Gastrocnemius medialis (tissue), 4 donors: ENCODE results near the gene ZNF335. TPM values are rescaled to one million over a fixed set of nuclear protein-coding genes. Genes with fewer than 3 reads are reported as not detected.

ENCODE experiments used
- ATAC-seq, 2 donors: fragments of 150-250 bp; one replicate each; pipeline ENCODE4 v1.9.1; 2016
- DNase-seq, 2 donors: peaks; one replicate each; pipeline ENCODE4 v3.0.0-alpha.2; 2019
- H3K27ac ChIP-seq, 4 donors: fragments of 200-600 bp; sonication (generic); 1 replicate in 1 of 4; 2 replicates in 3 of 4; pipeline ENCODE4 v1.5.1; 2016 to 2018; ENCODE audit warnings: mild to moderate bottlenecking in 2 of 4, moderate library complexity in 1 of 4
- H3K27me3 ChIP-seq, 3 donors: fragments of 200-600 bp; sonication (generic) in 2 of 3; 1 replicate in 1 of 3; 2 replicates in 2 of 3; pipeline versions ENCODE4 v1.5.1 to v1.6.0; 2016 to 2019; ENCODE audit warnings: mild to moderate bottlenecking in 1 of 3, moderate library complexity in 1 of 3
- H3K36me3 ChIP-seq, 2 donors: fragments of 200-600 bp; sonication (generic) in 1 of 2; one replicate each; pipeline ENCODE4 v1.5.1; 2017 to 2018
- H3K4me1 ChIP-seq, 2 donors: fragments of 200-600 bp; sonication (generic) in 1 of 2; one replicate each; pipeline ENCODE4 v1.5.1; 2016 to 2017; ENCODE audit warnings: mild to moderate bottlenecking in 2 of 2
- H3K4me3 ChIP-seq, 4 donors: fragments of 200-600 bp; sonication (generic) in 3 of 4; 1 replicate in 1 of 4; 2 replicates in 3 of 4; pipeline ENCODE4 v1.5.1; 2016 to 2019; ENCODE audit warnings: mild to moderate bottlenecking in 2 of 4
- H3K9me3 ChIP-seq, 3 donors: fragments of 200-600 bp; sonication (generic) in 2 of 3; 1 replicate in 1 of 3; 2 replicates in 2 of 3; pipeline ENCODE4 v1.5.1; 2016 to 2019
- CTCF ChIP-seq, 5 experiments: fragments of 450-650 bp in 3 of 5; fragments of 200-600 bp in 2 of 5; sonication (generic) in 2 of 5; IDR thresholded peaks in 4 of 5; conservative IDR thresholded peaks in 1 of 5; 1 replicate in 4 of 5; 2 replicates in 1 of 5; pipeline ENCODE4 v1.5.1; 2016 to 2019; ENCODE audit warnings: antibody characterized with exemption in 5 of 5, mild to moderate bottlenecking in 3 of 5, moderate library complexity in 3 of 5
- POLR2A ChIP-seq, 2 donors: fragments of 450-650 bp; IDR thresholded peaks; one replicate each; pipeline ENCODE4 v1.6.1; 2017; ENCODE audit warnings: antibody characterized with exemption in 2 of 2, mild to moderate bottlenecking in 2 of 2, moderate library complexity in 2 of 2
- in situ Hi-C, 4 donors: fragments of 200-750 bp; cut with MboI; loops; one replicate each; pipeline versions ENCODE4 v1.15.0 to v1.8.0; 2017; ENCODE audit warnings: low sequenced_read_pairs in 4 of 4
- intact Hi-C: fragments of 100-400 bp; cut with DNase I; formaldehyde crosslinking; loops from one replicate; pipeline ENCODE4 v1.15.1; 2023; ENCODE audit warnings: low total_unique reads
- total RNA-seq, 4 donors: library from RNA; depleted of rRNA; stranded (reverse); fragments of >200 nt; gene quantifications; one replicate each; pipeline versions ENCODE4 v1.1.0 to v1.2.3, GENCODE V29; 2016

The ZNF335 gene
- total RNA-seq, 4 donors from 2014 or later, result 8.3 to 19.1 (median 12.7) TPM

GRCh38 chr20:45968801-45969711 lies 2.9 kb downstream of the ZNF335 start:
- peak overlapping the region; percentile 90 to 99 (median 96) for H3K27ac ChIP-seq
- no peaks in the 10 kb centered on the region for H3K9me3 ChIP-seq
- H3K27me3 ChIP-seq, result no peaks in the 10 kb centered on the region
- no peak for TF ChIP-seq POLR2A (IDR thresholded peaks at IDR 0.05)
- TF ChIP-seq CTCF (IDR thresholded peaks at IDR 0.05 in 4 of 5, conservative IDR thresholded peaks at IDR 0.05 in 1 of 5), result no peak
- no peak overlapping the region for H3K4me3 ChIP-seq
- H3K4me1 ChIP-seq, result peaks cover 32 to 36% of the 10 kb centered on the region in 2 donors
- peak in 1 of 2 donors; percentile 49 for ATAC-seq
- intact Hi-C loops, result no loop called here
- peak in 1 of 2 donors; percentile 84 for DNase-seq
- H3K36me3 ChIP-seq, result peaks cover 0 to 40% of the 10 kb centered on the region in 2 donors
- in situ Hi-C loops, result loop anchor here in 2 of 4 donors (10.0 to 25.0 kb wide), 2 partner anchors 157 to 174 kb away; partner anchors contain the start of genes DNTTIP1 (in 1 of the 2), UBE2C (in 1 of the 2) and WFDC3 (in 1 of the 2)

GRCh38 chr20:45968081-45968671 lies 3.8 kb downstream of the ZNF335 start:
- H3K4me1 ChIP-seq, result peaks cover 32 to 36% of the 10 kb centered on the region in 2 donors
- intact Hi-C loops, result no loop called here
- TF ChIP-seq CTCF (IDR thresholded peaks at IDR 0.05 in 4 of 5, conservative IDR thresholded peaks at IDR 0.05 in 1 of 5), result no peak
- no peak for TF ChIP-seq POLR2A (IDR thresholded peaks at IDR 0.05)
- no peak overlapping the region for H3K4me3 ChIP-seq
- DNase-seq, result peak in 1 of 2 donors; percentile 85
- H3K27ac ChIP-seq, result peak overlapping the region; percentile 90 to 99 (median 96)
- H3K36me3 ChIP-seq, result peaks cover 0 to 48% of the 10 kb centered on the region in 2 donors
- ATAC-seq, result peak in 1 of 2 donors; percentile 16
- in situ Hi-C loops, result loop anchor here in 2 of 4 donors (10.0 to 25.0 kb wide), 2 partner anchors 156 to 173 kb away; partner anchors contain the start of genes DNTTIP1 (in 1 of the 2), UBE2C (in 1 of the 2) and WFDC3 (in 1 of the 2)
- H3K9me3 ChIP-seq, result no peaks in the 10 kb centered on the region
- H3K27me3 ChIP-seq, result no peaks in the 10 kb centered on the region

GRCh38 chr20:45967551-45968080 lies 4.4 kb downstream of the ZNF335 start:
- in situ Hi-C loops, result loop anchor here in 2 of 4 donors (10.0 to 25.0 kb wide), 2 partner anchors 155 to 173 kb away; partner anchors contain the start of genes DNTTIP1 (in 1 of the 2), UBE2C (in 1 of the 2) and WFDC3 (in 1 of the 2)

More at GRCh38 chr20:45967551-45968080, 4.4 kb downstream of the ZNF335 start:
- H3K4me3 ChIP-seq, result no peak overlapping the region
- no peaks in the 10 kb centered on the region for H3K9me3 ChIP-seq
- DNase-seq (no peak), ATAC-seq (no peak)
- H3K27me3 ChIP-seq, result no peaks in the 10 kb centered on the region
- peaks cover 0 to 54% of the 10 kb centered on the region in 2 donors for H3K36me3 ChIP-seq
- H3K27ac ChIP-seq, result peak overlapping the region in 3 of 4 donors; percentile 90 to 99 (median 95)
- TF ChIP-seq CTCF (IDR thresholded peaks at IDR 0.05 in 4 of 5, conservative IDR thresholded peaks at IDR 0.05 in 1 of 5) (no peak), POLR2A (IDR thresholded peaks at IDR 0.05) (no peak)
- peaks cover 28 to 32% of the 10 kb centered on the region in 2 donors for H3K4me1 ChIP-seq
- intact Hi-C loops, result loop anchor here (2.0 kb wide), 1 partner anchor 19 kb away; no protein-coding TSS in a partner anchor
